Esophagus muscularis mucosa (tissue), 4 donors: ENCODE data around the gene DISC1.

Source experiments
- EP300 ChIP-seq: sonication (generic); formaldehyde crosslinking; IDR thresholded peaks from one replicate; pipeline ENCODE4 v1.6.1; 2017; ENCODE audit warnings: antibody characterized with exemption
- POLR2A ChIP-seq: fragments of 450-650 bp; IDR thresholded peaks from one replicate; pipeline ENCODE4 v1.6.1; 2017; ENCODE audit warnings: antibody characterized with exemption, moderate library complexity, mild to moderate bottlenecking, low read depth
- POLR2AphosphoS5 ChIP-seq, 2 donors: sonication (generic); formaldehyde crosslinking; IDR thresholded peaks; one replicate each; pipeline ENCODE4 v1.6.1; 2017; ENCODE audit warnings: antibody characterized with exemption in 2 of 2
- TF ChIP-seq, protein P1 (sequence below), 3 experiments: fragments of 200-600 bp in 2 of 3; fragments of 450-650 bp in 1 of 3; sonication (generic) in 2 of 3; IDR thresholded peaks; one replicate each; pipeline ENCODE4 v1.5.1; 2017 to 2019; ENCODE audit warnings: antibody characterized with exemption in 3 of 3, mild to moderate bottlenecking in 2 of 3, moderate library complexity in 1 of 3

DNA sequence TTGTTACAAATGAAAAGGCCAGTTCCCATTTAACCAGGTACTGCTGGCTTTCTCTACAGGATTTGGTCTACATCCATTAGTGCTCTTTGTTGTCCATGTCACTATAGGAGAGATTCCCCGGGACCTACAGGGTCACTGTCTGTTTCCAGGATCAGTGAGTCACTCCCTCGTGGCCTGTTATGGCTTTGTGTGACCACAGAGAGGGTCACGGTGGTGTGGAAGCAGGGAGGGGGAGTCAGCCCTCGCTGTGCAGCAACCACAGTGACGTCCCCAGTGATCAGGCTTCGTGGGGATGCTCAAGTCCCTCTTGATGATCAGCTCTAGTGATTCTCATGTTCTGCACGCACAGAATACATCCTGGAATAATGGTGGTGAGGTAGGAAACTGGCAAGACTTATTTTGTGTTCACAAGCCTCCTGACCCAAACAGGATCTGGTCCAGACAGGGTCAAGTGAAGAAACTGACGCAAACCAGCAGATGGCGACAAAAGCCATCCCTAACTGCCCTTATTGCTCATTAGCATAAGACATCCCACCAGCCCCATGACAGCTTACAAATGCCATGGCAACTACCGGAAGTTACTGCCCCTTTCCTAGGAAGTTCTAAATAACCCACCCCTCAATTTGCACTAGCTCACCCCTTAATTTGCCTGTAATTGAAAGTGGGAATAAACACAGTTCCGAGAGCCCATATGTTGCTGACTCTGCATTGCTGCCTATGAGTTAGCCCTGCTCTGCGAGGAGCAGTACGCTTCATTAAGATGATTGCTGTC lies 98.5 kb downstream of the DISC1 start:
- TF ChIP-seq, protein P1, sequence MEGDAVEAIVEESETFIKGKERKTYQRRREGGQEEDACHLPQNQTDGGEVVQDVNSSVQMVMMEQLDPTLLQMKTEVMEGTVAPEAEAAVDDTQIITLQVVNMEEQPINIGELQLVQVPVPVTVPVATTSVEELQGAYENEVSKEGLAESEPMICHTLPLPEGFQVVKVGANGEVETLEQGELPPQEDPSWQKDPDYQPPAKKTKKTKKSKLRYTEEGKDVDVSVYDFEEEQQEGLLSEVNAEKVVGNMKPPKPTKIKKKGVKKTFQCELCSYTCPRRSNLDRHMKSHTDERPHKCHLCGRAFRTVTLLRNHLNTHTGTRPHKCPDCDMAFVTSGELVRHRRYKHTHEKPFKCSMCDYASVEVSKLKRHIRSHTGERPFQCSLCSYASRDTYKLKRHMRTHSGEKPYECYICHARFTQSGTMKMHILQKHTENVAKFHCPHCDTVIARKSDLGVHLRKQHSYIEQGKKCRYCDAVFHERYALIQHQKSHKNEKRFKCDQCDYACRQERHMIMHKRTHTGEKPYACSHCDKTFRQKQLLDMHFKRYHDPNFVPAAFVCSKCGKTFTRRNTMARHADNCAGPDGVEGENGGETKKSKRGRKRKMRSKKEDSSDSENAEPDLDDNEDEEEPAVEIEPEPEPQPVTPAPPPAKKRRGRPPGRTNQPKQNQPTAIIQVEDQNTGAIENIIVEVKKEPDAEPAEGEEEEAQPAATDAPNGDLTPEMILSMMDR (IDR thresholded peaks at IDR 0.05) = peak in 1 of 3 experiments; percentile 8
- TF ChIP-seq POLR2A = no peak
- TF ChIP-seq EP300 = no peak
- no peak for TF ChIP-seq POLR2AphosphoS5 (IDR thresholded peaks at IDR 0.05)
